WTC11 (cell line): ENCODE data around the gene ZNF789. TPM values are rescaled to one million over a fixed set of nuclear protein-coding genes. Genes with fewer than 3 reads are reported as not detected.

Experiments
- ATAC-seq: fragments of 200-7000 bp; cut with Tn5 transposase; 2 replicates; pipeline ENCODE4 v1.10.0; 2021; ENCODE audit warnings: mild to moderate bottlenecking, moderate library complexity
- CTCF ChIA-PET: fragments of 300-600 bp; sonication (Branson Sonifier 250); formaldehyde crosslinking; loops from one replicate; lab custom pipeline; 2021; ENCODE audit warnings: antibody characterized with exemption; lab: Charles Lee
- POLR2A ChIA-PET: fragments of 350-600 bp; sonication (Branson Sonifier 250); formaldehyde crosslinking; loops from one replicate; lab custom pipeline; 2021; ENCODE audit warnings: antibody characterized with exemption; lab: Charles Lee
- DNase-seq: peaks from one replicate; pipeline ENCODE4 v3.0.0; 2021; ENCODE audit warnings: low spot score
- H3K27ac Mint-ChIP-seq: 2 replicates; pipeline ENCODE4 v1.8.0; 2021; ENCODE audit warnings: mixed read lengths
- H3K27me3 Mint-ChIP-seq: 2 replicates; pipeline ENCODE4 v1.8.0; 2021; ENCODE audit warnings: low read depth, mild to moderate bottlenecking, moderate library complexity, mixed read lengths
- H3K36me3 Mint-ChIP-seq: 2 replicates; pipeline ENCODE4 v1.8.0; 2021; ENCODE audit warnings: mixed read lengths
- H3K4me1 Mint-ChIP-seq: 2 replicates; pipeline ENCODE4 v1.8.0; 2022; ENCODE audit warnings: mixed read lengths
- H3K4me3 Mint-ChIP-seq: 2 replicates; pipeline ENCODE4 v1.8.0; 2021; ENCODE audit warnings: mild to moderate bottlenecking, moderate library complexity, mixed read lengths
- H3K9me3 Mint-ChIP-seq: 2 replicates; pipeline ENCODE4 v1.8.0; 2021; ENCODE audit warnings: mixed read lengths
- E2F4 ChIP-seq: sonication (generic); formaldehyde crosslinking; IDR thresholded peaks from 2 replicates; pipeline ENCODE4 v1.8.1; 2022; ENCODE audit warnings: low read depth, mild to moderate bottlenecking, moderate library complexity, missing genetic modification reagents, borderline replicate concordance
- ELF4 ChIP-seq: sonication (generic); formaldehyde crosslinking; IDR thresholded peaks from 2 replicates; pipeline ENCODE4 v1.8.1; 2022; ENCODE audit warnings: low read depth, mild to moderate bottlenecking, moderate library complexity, missing genetic modification reagents
- EMX1 ChIP-seq: fragments of 250-450 bp; sonication (Bioruptor Pico); IDR thresholded peaks from 2 replicates; pipeline ENCODE4 v1.8.0; 2021; ENCODE audit warnings: mild to moderate bottlenecking
- ETV6 ChIP-seq: sonication (generic); formaldehyde crosslinking; IDR thresholded peaks from 2 replicates; pipeline ENCODE4 v1.8.1; 2022; ENCODE audit warnings: mild to moderate bottlenecking, missing genetic modification reagents
- FOXK1 ChIP-seq: sonication (generic); formaldehyde crosslinking; IDR thresholded peaks from 2 replicates; pipeline ENCODE4 v1.8.0; 2022; ENCODE audit warnings: mild to moderate bottlenecking, moderate library complexity, missing genetic modification reagents
- FOXP4 ChIP-seq: sonication (generic); formaldehyde crosslinking; IDR thresholded peaks from 2 replicates; pipeline ENCODE4 v1.8.0; 2022; ENCODE audit warnings: mild to moderate bottlenecking, missing genetic modification reagents
- GABPB1 ChIP-seq: sonication (generic); formaldehyde crosslinking; IDR thresholded peaks from 2 replicates; pipeline ENCODE4 v1.8.1; 2023; ENCODE audit warnings: mild to moderate bottlenecking, missing genetic modification reagents
- GRHL2 ChIP-seq: fragments of 250-450 bp; sonication (Bioruptor Pico); IDR thresholded peaks from 2 replicates; pipeline ENCODE4 v1.8.0; 2022; ENCODE audit warnings: mild to moderate bottlenecking, moderate library complexity; ENCODE audit not compliant: insufficient replicate concordance, severe bottlenecking
- GTF2I ChIP-seq: fragments of 250-450 bp; sonication (Bioruptor Pico); conservative IDR thresholded peaks from 2 replicates; pipeline ENCODE4 v1.4.0; 2021; ENCODE audit warnings: mild to moderate bottlenecking
- MAX ChIP-seq: sonication (generic); formaldehyde crosslinking; IDR thresholded peaks from 2 replicates; pipeline ENCODE4 v1.8.0; 2022; ENCODE audit warnings: mild to moderate bottlenecking, missing genetic modification reagents
- MLX ChIP-seq: sonication (generic); formaldehyde crosslinking; IDR thresholded peaks from 2 replicates; pipeline ENCODE4 v1.8.1; 2023; ENCODE audit warnings: mild to moderate bottlenecking, missing genetic modification reagents, moderate library complexity
- NFATC4 ChIP-seq: fragments of 250-450 bp; sonication (Bioruptor Pico); IDR thresholded peaks from 2 replicates; pipeline ENCODE4 v1.9.0; 2021; ENCODE audit warnings: mild to moderate bottlenecking
- NFE2L1 ChIP-seq: sonication (generic); formaldehyde crosslinking; IDR thresholded peaks from 2 replicates; pipeline ENCODE4 v1.8.1; 2023; ENCODE audit warnings: missing genetic modification reagents
- NFYB ChIP-seq: sonication (generic); formaldehyde crosslinking; conservative IDR thresholded peaks from 2 replicates; pipeline ENCODE4 v1.8.0; 2022; ENCODE audit warnings: low read depth, missing genetic modification reagents
- PRDM15 ChIP-seq: sonication (generic); formaldehyde crosslinking; IDR thresholded peaks from 2 replicates; pipeline ENCODE4 v1.8.0; 2022; ENCODE audit warnings: missing genetic modification reagents
- SP1 ChIP-seq: sonication (generic); formaldehyde crosslinking; conservative IDR thresholded peaks from 2 replicates; pipeline ENCODE4 v1.8.1; 2022; ENCODE audit warnings: missing genetic modification reagents
- ZBTB43 ChIP-seq: sonication (generic); formaldehyde crosslinking; IDR thresholded peaks from 2 replicates; pipeline ENCODE4 v1.8.1; 2023; ENCODE audit warnings: mild to moderate bottlenecking, missing genetic modification reagents
- ZMAT4 ChIP-seq: fragments of 250-450 bp; sonication (Bioruptor Pico); IDR thresholded peaks from 2 replicates; pipeline ENCODE4 v1.9.0; 2021; ENCODE audit warnings: mild to moderate bottlenecking
- ZNF121 ChIP-seq: sonication (generic); formaldehyde crosslinking; IDR thresholded peaks from 2 replicates; pipeline ENCODE4 v1.8.0; 2023; ENCODE audit warnings: missing genetic modification reagents
- ZNF138 ChIP-seq: sonication (generic); formaldehyde crosslinking; conservative IDR thresholded peaks from 2 replicates; pipeline ENCODE4 v1.8.1; 2022; ENCODE audit warnings: mild to moderate bottlenecking, moderate library complexity, missing genetic modification reagents
- ZNF317 ChIP-seq: sonication (generic); formaldehyde crosslinking; IDR thresholded peaks from 2 replicates; pipeline ENCODE4 v1.8.1; 2023; ENCODE audit warnings: low read depth, mild to moderate bottlenecking, moderate library complexity, missing genetic modification reagents, borderline replicate concordance
- ZNF396 ChIP-seq: fragments of 250-450 bp; sonication (Bioruptor Pico); IDR thresholded peaks from 2 replicates; pipeline ENCODE4 v1.8.0; 2021; ENCODE audit warnings: mild to moderate bottlenecking, moderate library complexity, borderline replicate concordance
- ZNF423 ChIP-seq: fragments of 250-450 bp; sonication (Bioruptor Pico); IDR thresholded peaks from 2 replicates; pipeline ENCODE4 v2.1.2; 2022; ENCODE audit warnings: mild to moderate bottlenecking, moderate library complexity
- total RNA-seq: library from RNA; stranded (reverse); gene quantifications from 3 replicates; pipeline ENCODE4 v1.2.3, GENCODE V29; 2021

Gene ZNF789
- total RNA-seq, 1 experiment from 2014 or later, result 14.0 TPM

- Mint-ChIP-seq H3K4me1 (peaks cover 23% of the 10 kb centered on the region), H3K27me3 (no peaks in the 10 kb centered on the region), H3K4me3 (peak overlapping the region; percentile 97), H3K9me3 (no peaks in the 10 kb centered on the region), H3K27ac (peak overlapping the region; percentile 99; the same call in 1 of the 2 replicates), H3K36me3 (peaks cover 31% of the 10 kb centered on the region)
- POLR2A ChIA-PET, result interaction anchor here (1.0 to 2.3 kb wide), 2 partner anchors 17 to 29 kb away, joined by 3 to 11 read pairs; partner anchors contain the start of genes BUD31 and PDAP1
- TF ChIP-seq FOXP4 (no peak), ZNF121 (CRISPR knock-in tag) (peak; percentile 51; the same call in 1 of the 2 replicates), ZNF317 (CRISPR knock-in tag) (0 out of 2 replicates have a peak, but pooled peaks have one; percentile 2)
- ATAC-seq (no peak; the same call in none of the 2 replicates), DNase-seq (no peak)
- CTCF ChIA-PET, result interaction anchor here (0.6 kb wide), 1 partner anchor 10 kb away, joined by 6 read pairs; no protein-coding TSS in a partner anchor
These were observed 34.6 kb upstream of the ZNF789 start for GRCh38 chr7:99437946-99438572.

GRCh38 chr7:99438573-99439480, 33.9 kb upstream of the ZNF789 start, which contains the start of the genes CPSF4 and PTCD1:
Gene CPSF4 (plus strand): TSS chr7:99438943. CDS start chr7:99439083, 140 bp downstream.
Gene PTCD1 (minus strand): TSS chr7:99438798. CDS start chr7:99435242, 3,556 bp downstream.
- Mint-ChIP-seq H3K27me3 (no peaks in the 10 kb centered on the region), H3K27ac (peak within 1 kb of the TSS; percentile 99), H3K9me3 (no peaks in the 10 kb centered on the region), H3K36me3 (peaks cover 27% of the 10 kb centered on the region), H3K4me3 (peak within 1 kb of the TSS; percentile 97), H3K4me1 (peaks cover 23% of the 10 kb centered on the region)
- ATAC-seq, result peak; percentile 93
- ChIA-PET POLR2A (interaction anchor here (1.0 to 2.3 kb wide), 2 partner anchors 16 to 30 kb away, joined by 3 to 11 read pairs; partner anchors contain the start of genes BUD31 and PDAP1), CTCF (interaction anchor here (0.6 kb wide), 1 partner anchor 10 kb away, joined by 6 read pairs; no protein-coding TSS in a partner anchor)
- DNase-seq, result peak; percentile 99
- TF ChIP-seq ZNF396 (CRISPR knock-in tag), result no peak
- peak; percentile 84 for TF ChIP-seq FOXK1 (CRISPR knock-in tag)
- peak; percentile 95 for TF ChIP-seq SP1 (CRISPR knock-in tag)
- TF ChIP-seq ZNF138, result no peak
- no peak for TF ChIP-seq NFATC4 (CRISPR knock-in tag)
- no peak for TF ChIP-seq GTF2I (CRISPR knock-in tag)
- peak; percentile 83; the same call in 1 of the 2 replicates for TF ChIP-seq ETV6 (CRISPR knock-in tag)
- TF ChIP-seq ZBTB43 (CRISPR knock-in tag), result peak; percentile 78; the same call in 1 of the 2 replicates
- no peak; the same call in 1 of the 2 replicates for TF ChIP-seq NFYB (CRISPR knock-in tag)
- no peak for TF ChIP-seq ELF4 (CRISPR knock-in tag)
- peak; percentile 67; the same call in 1 of the 2 replicates for TF ChIP-seq GABPB1
- TF ChIP-seq E2F4, result peak; percentile 91
- peak; percentile 93 for TF ChIP-seq NFE2L1 (CRISPR knock-in tag)
- 0 out of 2 replicates have a peak, but pooled peaks have one; percentile 3 for TF ChIP-seq ZMAT4 (CRISPR knock-in tag)
- TF ChIP-seq GRHL2 (CRISPR knock-in tag), result no peak
- TF ChIP-seq MLX (CRISPR knock-in tag), result no peak
- TF ChIP-seq ZNF423 (CRISPR knock-in tag), result no peak
- 0 out of 2 replicates have a peak, but pooled peaks have one; percentile 21 for TF ChIP-seq PRDM15 (CRISPR knock-in tag)
- no peak for TF ChIP-seq EMX1 (CRISPR knock-in tag)
- peak; percentile 82 for TF ChIP-seq MAX (CRISPR knock-in tag)
